Epithelial cell of proximal tubule (primary cell): Measurements from ENCODE around the gene ZNF205. TPM values are rescaled to one million over a fixed set of nuclear protein-coding genes. Genes with fewer than 3 reads are reported as not detected.

Source experiments
- DNase-seq: peaks from one replicate; pipeline ENCODE4 v3.0.0-alpha.2; 2011; ENCODE audit warnings: low read depth
- H3K4me3 ChIP-seq: 2 replicates; pipeline ENCODE4 v1.5.1; 2011; ENCODE audit warnings: low read depth, mild to moderate bottlenecking, low read length
- CTCF ChIP-seq: conservative IDR thresholded peaks from 2 replicates; pipeline ENCODE4 v1.5.1; 2012; ENCODE audit warnings: low read depth, mild to moderate bottlenecking, low read length
- total RNA-seq: library from RNA; depleted of rRNA; stranded (reverse); fragments of >200 nt; gene quantifications from 2 replicates; pipeline ENCODE4 v1.2.3, GENCODE V29; 2015

ZNF205 gene
- total RNA-seq, 1 donor from 2014 or later: 15.8 TPM

- peak overlapping the region; percentile 90 for H3K4me3 ChIP-seq
- DNase-seq: no peak
- TF ChIP-seq CTCF: no peak
Observed at GRCh38 chr16:3149193-3149530, 36.8 kb downstream of the ZNF205 start.

- H3K4me3 ChIP-seq: peak overlapping the region; percentile 90
- peak; percentile 48 for TF ChIP-seq CTCF
- no peak for DNase-seq
Observed at GRCh38 chr16:3149630-3150345, 37.4 kb downstream of the ZNF205 start.

GRCh38 chr16:3150346-3151218 is 38.2 kb downstream of the ZNF205 start:
- DNase-seq: peak; percentile 64
- no peak for TF ChIP-seq CTCF

GRCh38 chr16:3152027-3152276 is 39.6 kb downstream of the ZNF205 start:
- TF ChIP-seq CTCF: no peak
- DNase-seq: no peak
- peak overlapping the region; percentile 49 for H3K4me3 ChIP-seq

More at GRCh38 chr16:3150346-3151218, 38.2 kb downstream of the ZNF205 start:
- peak overlapping the region; percentile 90 for H3K4me3 ChIP-seq

- DNase-seq: no peak
- peak; percentile 47 for TF ChIP-seq CTCF
- H3K4me3 ChIP-seq: peak overlapping the region; percentile 49
Observed at GRCh38 chr16:3152277-3152990, 40.0 kb downstream of the ZNF205 start.

- no peak for TF ChIP-seq CTCF
- DNase-seq: peak; percentile 57
- no peak overlapping the region for H3K4me3 ChIP-seq
Observed at GRCh38 chr16:3152991-3153368, 40.6 kb downstream of the ZNF205 start.
